Retinal pigment epithelial cell (primary cell): Measurements from ENCODE around the gene GARIN5A.

ENCODE experiments used
- DNase-seq: peaks from one replicate; pipeline ENCODE4 v3.0.0-alpha.2; 2010; ENCODE audit warnings: low read depth
- H3K4me3 ChIP-seq: 2 replicates; pipeline ENCODE4 v1.5.1; 2011; ENCODE audit warnings: mild to moderate bottlenecking, low read length, control low read depth, moderate library complexity
- CTCF ChIP-seq: conservative IDR thresholded peaks from 2 replicates; pipeline ENCODE4 v1.5.1; 2011; ENCODE audit warnings: low read depth, low read length, control low read depth, inconsistent platforms

Gene GARIN5A

GRCh38 chr19:50425581-50425980, 51.1 kb downstream of the GARIN5A start:
- no peak for DNase-seq
- TF ChIP-seq CTCF, result no peak
- H3K4me3 ChIP-seq, result no peak overlapping the region

DNA sequence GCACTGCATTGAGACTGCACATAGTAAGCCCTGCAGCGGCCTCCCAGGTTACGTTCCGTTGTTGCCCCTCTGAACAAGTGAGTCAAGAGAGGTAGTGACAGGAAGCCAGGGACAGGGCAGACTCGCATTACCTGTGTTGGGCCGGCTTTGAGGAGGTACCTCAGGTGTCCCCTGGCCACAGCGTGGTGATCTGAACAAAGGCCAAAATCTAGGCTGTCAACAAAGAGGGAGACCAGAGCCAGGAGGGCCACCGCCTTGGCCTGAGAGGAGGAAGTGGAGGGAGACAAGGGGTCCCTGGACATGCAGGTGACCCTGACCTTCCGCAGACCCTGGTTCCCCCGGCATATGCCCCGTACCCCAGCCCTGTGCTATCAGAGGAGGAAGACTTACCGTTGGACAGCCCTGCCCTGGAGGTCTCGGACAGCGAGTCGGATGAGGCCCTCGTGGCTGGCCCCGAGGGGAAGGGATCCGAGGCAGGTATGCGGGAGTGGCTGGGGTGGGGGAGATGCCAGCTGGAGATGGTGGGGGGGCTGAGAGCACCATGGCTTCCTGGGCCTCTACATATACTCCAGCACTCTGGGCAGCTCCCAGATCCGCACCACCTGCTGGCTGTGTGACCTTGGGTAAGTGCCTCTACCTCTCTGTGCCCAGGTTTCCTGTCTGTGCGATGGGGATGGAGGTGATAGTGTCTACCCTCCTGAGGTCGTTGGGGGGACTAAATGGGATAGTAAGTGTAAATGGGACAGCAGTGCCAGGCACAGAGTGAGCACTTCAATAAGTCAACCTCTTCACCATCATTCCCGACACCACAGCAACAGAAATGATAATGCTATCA, 53.2 kb downstream of the GARIN5A start:
- H3K4me3 ChIP-seq, result no peak overlapping the region
- DNase-seq, result no peak
- TF ChIP-seq CTCF, result no peak

DNA sequence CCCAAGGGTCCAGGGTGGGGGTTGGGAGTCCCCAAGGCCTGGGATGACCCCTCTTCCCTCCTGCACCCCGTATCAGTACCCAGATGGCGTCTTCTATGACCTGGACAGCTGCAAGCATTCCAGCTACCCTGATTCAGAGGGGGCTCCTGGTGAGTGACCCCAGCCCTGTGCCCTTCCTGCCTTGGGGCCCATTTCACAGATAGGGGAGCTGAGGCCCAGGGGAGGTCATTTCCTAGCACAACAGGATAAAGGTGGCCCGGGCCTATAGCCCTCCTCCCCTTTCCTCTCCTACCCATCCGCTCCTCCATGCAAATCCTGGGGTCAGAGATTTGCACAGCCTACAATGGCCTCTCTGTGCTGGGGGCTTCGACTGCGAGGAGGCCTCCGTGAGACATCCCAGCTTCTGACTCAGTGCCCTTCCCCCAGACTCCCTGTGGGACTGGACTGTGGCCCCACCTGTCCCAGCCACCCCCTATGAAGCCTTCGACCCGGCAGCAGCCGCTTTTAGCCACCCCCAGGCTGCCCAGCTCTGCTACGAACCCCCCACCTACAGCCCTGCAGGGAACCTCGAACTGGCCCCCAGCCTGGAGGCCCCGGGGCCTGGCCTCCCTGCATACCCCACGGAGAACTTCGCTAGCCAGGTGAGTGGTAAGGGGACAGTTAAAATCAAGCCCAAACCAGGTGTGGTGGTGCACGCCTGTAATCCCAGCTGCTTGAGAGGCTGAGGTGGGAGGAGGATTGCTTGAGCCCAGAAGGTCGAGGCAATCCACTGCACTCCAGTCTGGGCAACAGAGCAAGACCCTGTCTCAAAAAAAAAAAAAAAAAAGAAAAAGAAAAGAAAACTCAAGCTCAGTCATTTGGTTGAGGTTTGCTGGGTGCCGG, 54.0 kb downstream of the GARIN5A start:
- no peak for DNase-seq
- no peak overlapping the region for H3K4me3 ChIP-seq
- TF ChIP-seq CTCF, result no peak

DNA sequence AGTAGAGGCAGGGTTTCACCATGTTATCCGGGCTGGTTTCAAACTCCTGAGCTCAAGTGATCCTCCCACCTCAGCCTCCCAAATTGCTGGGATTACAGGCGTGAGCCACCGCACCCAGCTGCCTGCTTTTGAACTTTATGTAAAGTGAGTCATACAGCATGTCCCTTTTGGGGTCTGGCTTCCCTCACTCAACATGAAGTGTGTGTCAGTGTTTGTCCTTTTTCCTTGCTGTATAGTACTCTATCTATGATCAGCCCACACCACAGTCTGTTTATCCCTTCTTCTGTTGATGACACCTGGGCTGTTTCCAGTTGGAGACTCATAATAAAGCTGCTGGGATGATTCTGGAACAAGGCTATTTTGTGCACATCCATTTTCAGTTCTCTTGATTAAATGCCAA, 55.8 kb downstream of the GARIN5A start:
- no peak overlapping the region for H3K4me3 ChIP-seq

DNA sequence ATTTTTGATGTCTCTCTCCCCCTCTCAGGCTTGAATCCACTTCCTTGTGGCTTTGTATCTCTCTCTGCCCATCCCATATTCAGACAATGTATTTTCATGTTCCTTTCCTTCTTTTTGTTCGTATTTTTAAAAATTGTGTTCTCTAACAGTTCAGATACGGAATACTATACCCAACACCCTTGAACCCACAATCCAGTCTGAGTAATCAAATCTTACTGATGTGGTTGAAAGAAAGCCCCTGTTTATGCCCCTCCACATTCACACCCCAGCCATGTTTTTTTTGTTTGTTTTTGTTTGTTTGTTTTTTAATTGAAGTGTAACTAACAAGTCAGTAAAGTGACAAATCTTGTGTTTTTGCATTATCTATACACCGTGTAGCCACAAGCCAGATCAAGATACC, 56.5 kb downstream of the GARIN5A start:
- H3K4me3 ChIP-seq, result no peak overlapping the region
- DNase-seq, result no peak
- no peak for TF ChIP-seq CTCF

More for the DNA sequence above, 55.8 kb downstream of the GARIN5A start:
- no peak for TF ChIP-seq CTCF
- DNase-seq, result no peak

DNA sequence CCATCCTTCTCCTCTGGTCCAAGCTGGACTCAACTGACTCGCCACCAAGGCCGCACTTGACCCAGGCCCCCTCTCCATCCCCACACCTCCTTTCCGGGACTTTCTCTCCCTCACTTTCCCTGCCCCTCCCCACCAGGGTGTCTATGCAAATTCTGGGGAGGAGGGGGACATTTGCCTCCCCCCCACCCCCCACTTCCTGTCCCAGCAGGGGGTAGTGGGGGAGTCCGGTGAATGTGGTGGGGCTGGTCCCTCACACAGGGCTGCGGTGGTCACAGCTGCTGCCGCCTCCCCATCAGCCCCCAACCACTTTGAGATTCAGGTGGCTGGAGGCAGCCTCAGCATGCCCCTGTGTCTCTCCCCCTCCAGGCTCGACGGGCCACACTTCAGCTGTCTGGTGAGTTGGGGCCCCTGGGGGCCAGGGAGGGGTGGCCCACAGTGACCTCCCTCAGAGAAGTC, 57.0 kb downstream of the GARIN5A start:
- DNase-seq, result no peak
- H3K4me3 ChIP-seq, result no peak overlapping the region
- no peak for TF ChIP-seq CTCF
